Type B pancreatic cell (in vitro differentiated cells): Measurements from ENCODE around the gene STYX. TPM values are rescaled to one million over a fixed set of nuclear protein-coding genes. Genes with fewer than 3 reads are reported as not detected.
A peak's percentile ranks its signal among the peaks of the same experiment; 100 is the strongest.

ENCODE experiments used
- DNase-seq: peaks from one replicate; pipeline ENCODE4 v3.0.0; 2021; ENCODE audit warnings: mixed read lengths; ENCODE audit not compliant: unreplicated experiment; ENCODE audit errors: extremely low spot score
- H3K27ac Mint-ChIP-seq: 2 replicates; pipeline ENCODE4 v1.8.0; 2021; ENCODE audit warnings: mild to moderate bottlenecking, mixed read lengths
- H3K27me3 Mint-ChIP-seq: 2 replicates; pipeline ENCODE4 v1.8.0; 2021; ENCODE audit warnings: mixed read lengths
- H3K36me3 Mint-ChIP-seq: 2 replicates; pipeline ENCODE4 v1.8.0; 2021; ENCODE audit warnings: mixed read lengths
- H3K4me1 Mint-ChIP-seq: one replicate; pipeline ENCODE4 v1.8.0; 2021; ENCODE audit warnings: mixed read lengths; ENCODE audit not compliant: unreplicated experiment
- H3K4me3 Mint-ChIP-seq: 2 replicates; pipeline ENCODE4 v1.8.0; 2021; ENCODE audit warnings: mild to moderate bottlenecking, mixed read lengths
- H3K9me3 Mint-ChIP-seq: 2 replicates; pipeline ENCODE4 v1.8.0; 2021; ENCODE audit warnings: mixed read lengths
- long read RNA-seq: library from polyadenylated mRNA; unstranded; transcript quantifications from one replicate; pipeline ENCODE4 v2.0.0, GENCODE V29; 2020
- total RNA-seq: library from RNA; stranded (reverse); gene quantifications from 2 replicates; pipeline ENCODE4 v1.2.1, GENCODE V29; 2021; ENCODE audit warnings: low replicate concordance
- TF ChIP-seq, protein P1 (sequence below): fragments of 200-600 bp; sonication (generic); conservative IDR thresholded peaks from 2 replicates; pipeline ENCODE4 v1.5.0; 2021; ENCODE audit warnings: antibody characterized with exemption, mild to moderate bottlenecking

STYX gene, protein sequence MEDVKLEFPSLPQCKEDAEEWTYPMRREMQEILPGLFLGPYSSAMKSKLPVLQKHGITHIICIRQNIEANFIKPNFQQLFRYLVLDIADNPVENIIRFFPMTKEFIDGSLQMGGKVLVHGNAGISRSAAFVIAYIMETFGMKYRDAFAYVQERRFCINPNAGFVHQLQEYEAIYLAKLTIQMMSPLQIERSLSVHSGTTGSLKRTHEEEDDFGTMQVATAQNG
- 9.1 and 11.0 TPM in 2 replicates for total RNA-seq
- long read RNA-seq, full-length matches to known transcripts, result 6 of 16 reads
- long read RNA-seq, partial matches to known transcripts, result 0 of 16 reads
- long read RNA-seq, other reads (novel, unspliced or antisense), result 10 of 16 reads

DNA sequence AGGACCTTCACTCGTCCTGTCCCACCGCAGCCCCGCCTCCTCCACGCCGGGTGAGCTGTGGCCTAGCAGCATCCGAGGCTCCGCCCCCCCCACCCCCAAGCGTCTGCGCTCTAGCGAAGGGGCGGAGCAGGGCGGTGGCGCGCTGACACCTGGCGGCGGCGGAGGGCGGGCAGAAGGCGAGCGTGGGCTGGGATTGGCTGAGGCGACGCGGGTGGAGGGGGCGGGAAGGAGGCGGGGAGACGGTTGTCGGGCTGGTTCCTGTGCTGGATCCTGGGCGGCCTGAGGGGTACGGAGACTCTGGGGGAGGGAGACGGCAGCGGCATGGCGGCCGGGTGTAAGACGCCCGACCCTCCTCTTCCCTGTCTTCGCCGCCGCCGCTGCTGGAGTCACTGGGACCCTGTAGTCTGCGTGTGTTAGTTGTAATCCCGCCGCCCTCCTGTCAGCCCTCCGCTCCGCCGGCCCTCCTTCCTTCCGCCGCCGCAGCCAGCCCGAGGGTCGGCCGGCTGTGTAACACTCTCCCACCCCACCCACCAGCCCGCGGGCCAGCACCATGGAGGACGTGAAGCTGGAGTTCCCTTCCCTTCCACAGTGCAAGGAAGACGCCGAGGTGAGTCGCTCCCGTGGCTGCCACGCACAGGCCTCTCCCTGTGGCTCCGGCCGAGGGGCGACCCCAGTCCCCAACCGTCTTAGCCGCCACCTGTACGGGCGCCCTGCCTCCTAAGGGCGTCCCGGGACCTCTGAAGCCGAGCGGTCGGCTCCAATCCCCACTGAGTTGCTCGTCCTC lies at the start of gene STYX:
TSS of gene STYX (plus strand) at position 242 of the 784 bp plus-strand sequence. CDS start at position 551, 309 bp downstream.
- DNase-seq, result peak; percentile 99
- Mint-ChIP-seq H3K36me3 (peaks cover 27% of the 10 kb centered on the region), H3K9me3 (peaks cover 4% of the 10 kb centered on the region), H3K4me3 (peak within 1 kb of the TSS; percentile 97), H3K27ac (peak within 1 kb of the TSS; percentile 90), H3K4me1 (peaks cover 18% of the 10 kb centered on the region), H3K27me3 (no peaks in the 10 kb centered on the region)
- TF ChIP-seq, protein P1, sequence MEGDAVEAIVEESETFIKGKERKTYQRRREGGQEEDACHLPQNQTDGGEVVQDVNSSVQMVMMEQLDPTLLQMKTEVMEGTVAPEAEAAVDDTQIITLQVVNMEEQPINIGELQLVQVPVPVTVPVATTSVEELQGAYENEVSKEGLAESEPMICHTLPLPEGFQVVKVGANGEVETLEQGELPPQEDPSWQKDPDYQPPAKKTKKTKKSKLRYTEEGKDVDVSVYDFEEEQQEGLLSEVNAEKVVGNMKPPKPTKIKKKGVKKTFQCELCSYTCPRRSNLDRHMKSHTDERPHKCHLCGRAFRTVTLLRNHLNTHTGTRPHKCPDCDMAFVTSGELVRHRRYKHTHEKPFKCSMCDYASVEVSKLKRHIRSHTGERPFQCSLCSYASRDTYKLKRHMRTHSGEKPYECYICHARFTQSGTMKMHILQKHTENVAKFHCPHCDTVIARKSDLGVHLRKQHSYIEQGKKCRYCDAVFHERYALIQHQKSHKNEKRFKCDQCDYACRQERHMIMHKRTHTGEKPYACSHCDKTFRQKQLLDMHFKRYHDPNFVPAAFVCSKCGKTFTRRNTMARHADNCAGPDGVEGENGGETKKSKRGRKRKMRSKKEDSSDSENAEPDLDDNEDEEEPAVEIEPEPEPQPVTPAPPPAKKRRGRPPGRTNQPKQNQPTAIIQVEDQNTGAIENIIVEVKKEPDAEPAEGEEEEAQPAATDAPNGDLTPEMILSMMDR, result peak; percentile 20

DNA sequence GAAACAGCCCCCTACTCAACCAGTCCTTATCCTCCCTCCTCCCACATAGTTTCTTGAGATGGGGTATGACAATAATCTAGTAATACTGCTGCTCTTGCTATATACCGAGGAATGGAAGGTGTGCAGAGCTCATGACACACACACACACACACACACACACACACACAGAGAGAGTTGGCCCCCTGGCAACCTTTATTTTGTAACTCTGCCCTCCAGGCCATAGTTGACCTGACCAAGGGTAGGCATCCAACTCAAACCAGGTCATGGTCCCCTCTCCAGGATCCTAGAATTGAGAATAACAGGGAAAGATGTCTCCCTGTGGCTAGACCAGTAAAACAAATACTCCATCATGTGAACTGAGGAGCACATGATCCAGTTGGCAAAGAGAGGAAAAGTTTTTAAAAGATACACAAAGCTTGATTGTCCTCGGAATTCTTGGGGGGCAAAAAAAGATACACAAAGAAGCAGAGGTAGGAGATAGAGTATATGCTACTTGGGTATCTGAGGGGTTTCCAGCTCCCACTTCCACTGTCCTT lies 45.9 kb upstream of the STYX start:
- Mint-ChIP-seq H3K36me3 (peaks cover under 1% of the 10 kb centered on the region), H3K27ac (no peak overlapping the region), H3K27me3 (no peaks in the 10 kb centered on the region), H3K9me3 (no peaks in the 10 kb centered on the region), H3K4me1 (peaks cover 4% of the 10 kb centered on the region), H3K4me3 (no peak overlapping the region)
- TF ChIP-seq, protein P1, result no peak
- DNase-seq, result no peak

DNA sequence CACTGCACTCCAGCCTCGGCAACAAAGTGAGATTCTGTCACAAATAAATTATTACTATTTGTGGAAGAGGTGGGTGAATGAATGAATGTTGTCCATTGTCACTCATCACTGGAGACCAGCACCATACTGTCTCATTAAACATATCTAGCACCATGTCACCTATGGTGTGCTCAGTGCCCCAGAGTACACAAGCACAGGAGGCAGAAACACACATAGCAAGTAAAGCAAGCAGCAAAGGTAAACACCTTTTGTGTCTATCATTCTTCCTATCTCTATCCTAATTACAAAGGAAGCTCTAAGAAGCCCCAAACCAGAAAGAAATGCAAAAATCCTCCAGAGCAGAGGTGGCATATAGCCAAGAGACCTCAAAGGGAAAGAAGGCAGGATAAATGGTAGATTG lies 43.8 kb upstream of the STYX start:
- Mint-ChIP-seq H3K27ac (no peak overlapping the region), H3K4me1 (peaks cover 9% of the 10 kb centered on the region), H3K36me3 (no peaks in the 10 kb centered on the region), H3K4me3 (no peak overlapping the region), H3K27me3 (no peaks in the 10 kb centered on the region), H3K9me3 (no peaks in the 10 kb centered on the region)
- DNase-seq, result no peak
- TF ChIP-seq, protein P1, result no peak

DNA sequence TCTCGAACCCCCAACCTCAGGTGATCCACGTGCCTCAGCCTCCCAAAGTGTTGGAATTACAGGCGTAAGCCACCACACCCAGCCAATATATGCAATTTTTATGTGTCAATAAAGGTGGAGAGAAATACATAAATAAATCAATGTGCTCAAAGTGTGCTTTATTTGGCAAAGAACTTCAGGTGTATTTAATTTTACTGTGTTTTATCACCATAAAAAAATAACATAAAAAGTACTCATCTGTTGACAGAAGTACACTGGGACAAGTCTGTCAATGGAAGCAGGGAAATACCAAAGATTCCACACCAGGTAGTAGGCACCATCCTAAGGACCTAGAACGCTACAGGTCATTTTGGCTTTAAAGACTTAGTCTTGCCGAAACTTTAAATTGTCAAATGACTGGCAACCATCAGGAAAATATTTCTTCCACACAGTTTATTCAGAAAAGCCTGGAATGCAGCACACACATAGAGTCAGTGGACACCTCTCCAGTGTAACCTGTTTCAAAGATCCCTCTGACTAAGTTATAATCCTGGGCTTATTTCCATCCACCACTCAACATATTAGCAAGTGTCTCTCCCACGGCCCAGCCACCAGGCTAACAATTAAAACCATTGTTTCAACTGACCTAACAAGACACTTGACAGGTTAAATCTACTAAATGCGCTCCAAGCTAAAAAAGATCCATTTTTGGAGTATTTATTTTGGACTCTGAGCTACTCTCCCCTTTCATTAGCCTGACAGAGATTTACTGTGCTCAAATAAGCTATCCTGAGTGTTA lies 38.8 kb upstream of the STYX start:
- Mint-ChIP-seq H3K4me1 (peaks cover 25% of the 10 kb centered on the region), H3K9me3 (no peaks in the 10 kb centered on the region), H3K27ac (no peak overlapping the region), H3K36me3 (no peaks in the 10 kb centered on the region), H3K27me3 (no peaks in the 10 kb centered on the region), H3K4me3 (no peak overlapping the region)
- TF ChIP-seq, protein P1, result no peak
- no peak for DNase-seq

DNA sequence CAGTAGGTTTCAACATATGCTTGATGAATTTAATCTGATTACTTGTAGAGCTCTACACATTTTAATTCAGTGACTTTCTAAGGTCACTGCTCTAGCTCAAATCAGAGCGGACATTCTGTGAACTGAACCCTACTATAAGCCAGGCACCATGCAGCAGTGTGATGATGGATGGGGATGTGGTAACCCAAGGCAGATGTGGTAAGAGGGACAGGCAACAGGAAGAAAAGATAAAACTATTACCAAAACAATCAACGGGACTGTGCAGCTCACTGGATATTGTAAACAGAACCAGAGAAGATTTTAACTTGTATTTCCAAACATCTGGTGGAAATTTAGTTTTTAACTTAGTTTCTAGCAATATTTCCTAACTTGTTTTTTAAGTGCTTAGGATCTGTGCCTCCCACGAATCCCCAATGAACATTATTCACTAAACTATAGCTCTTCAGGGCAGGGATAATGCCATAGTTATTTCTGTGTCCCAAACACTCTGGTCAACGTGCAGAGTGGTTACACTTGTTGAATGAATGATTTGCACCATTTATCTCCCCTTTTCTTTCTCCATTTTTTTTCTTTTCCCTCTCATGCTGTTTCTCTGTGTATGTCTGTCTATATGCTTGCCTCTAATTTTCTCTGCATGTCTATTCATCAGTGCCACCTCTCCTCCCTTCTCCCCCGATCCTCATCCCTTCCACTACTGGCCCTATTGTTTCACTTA lies 37.6 kb upstream of the STYX start:
- Mint-ChIP-seq H3K27me3 (no peaks in the 10 kb centered on the region), H3K9me3 (no peaks in the 10 kb centered on the region), H3K4me1 (peaks cover 25% of the 10 kb centered on the region), H3K27ac (peak overlapping the region; percentile 15), H3K36me3 (no peaks in the 10 kb centered on the region), H3K4me3 (peak overlapping the region; percentile 62)
- TF ChIP-seq, protein P1, result no peak
- no peak for DNase-seq
